ENCODE results near the gene BCL2L1. TPM values are rescaled to one million over a fixed set of nuclear protein-coding genes. Genes with fewer than 3 reads are reported as not detected.
A peak's percentile ranks its signal among the peaks of the same experiment; 100 is the strongest.

The BCL2L1 gene
- total RNA-seq, 2 experiments from 2014 or later: 64.2 to 88.8 TPM

DNA sequence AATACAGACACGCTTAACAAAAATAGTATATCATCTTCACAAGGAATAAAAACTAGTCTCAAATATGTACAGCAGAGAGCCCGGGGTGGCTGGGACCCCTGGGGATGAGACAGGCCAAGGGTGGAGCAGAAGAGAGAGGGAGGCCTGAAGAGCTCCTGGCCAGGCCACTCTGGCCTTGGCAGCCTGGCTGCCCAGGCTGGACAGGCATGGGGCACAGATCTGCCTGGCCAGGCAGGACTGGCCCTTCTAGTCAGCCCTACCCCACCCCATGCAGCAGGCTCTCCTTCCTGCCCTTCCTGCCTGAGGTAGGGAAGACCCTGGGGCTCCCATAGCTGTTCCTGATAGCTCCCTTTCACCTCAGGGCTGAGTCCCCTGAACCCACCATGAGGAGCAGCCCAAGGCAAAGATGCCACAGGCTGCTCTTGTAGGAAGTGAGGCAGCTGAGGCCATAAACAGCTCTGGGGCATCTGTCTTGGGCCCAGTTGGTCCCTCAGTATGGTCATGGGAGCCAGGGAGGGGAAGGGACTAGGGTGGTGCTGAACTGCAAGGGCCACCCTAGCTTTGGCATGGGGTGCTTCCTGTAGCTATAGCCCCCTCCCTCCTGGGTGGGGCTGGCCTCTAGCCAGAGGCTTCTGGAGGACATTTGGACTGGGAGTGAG lies 57.8 kb downstream of the BCL2L1 start:
- ChIA-PET CTCF (ENCODE audit: unreplicated experiment) (interaction anchor here (0.6 to 1.3 kb wide), 4 partner anchors 10 to 58 kb away, joined by 3 to 7 read pairs (median 4); no protein-coding TSS in a partner anchor), POLR2A (interaction anchor here (0.6 to 2.0 kb wide), 6 partner anchors 10 to 59 kb away, joined by 3 to 13 read pairs (median 6); no protein-coding TSS in a partner anchor)
- TF ChIP-seq EZH2phosphoT487 (IDR thresholded peaks at IDR 0.05; ENCODE audit: borderline replicate concordance, low read depth, low read length): no peak
- TF ChIP-seq, protein P1, sequence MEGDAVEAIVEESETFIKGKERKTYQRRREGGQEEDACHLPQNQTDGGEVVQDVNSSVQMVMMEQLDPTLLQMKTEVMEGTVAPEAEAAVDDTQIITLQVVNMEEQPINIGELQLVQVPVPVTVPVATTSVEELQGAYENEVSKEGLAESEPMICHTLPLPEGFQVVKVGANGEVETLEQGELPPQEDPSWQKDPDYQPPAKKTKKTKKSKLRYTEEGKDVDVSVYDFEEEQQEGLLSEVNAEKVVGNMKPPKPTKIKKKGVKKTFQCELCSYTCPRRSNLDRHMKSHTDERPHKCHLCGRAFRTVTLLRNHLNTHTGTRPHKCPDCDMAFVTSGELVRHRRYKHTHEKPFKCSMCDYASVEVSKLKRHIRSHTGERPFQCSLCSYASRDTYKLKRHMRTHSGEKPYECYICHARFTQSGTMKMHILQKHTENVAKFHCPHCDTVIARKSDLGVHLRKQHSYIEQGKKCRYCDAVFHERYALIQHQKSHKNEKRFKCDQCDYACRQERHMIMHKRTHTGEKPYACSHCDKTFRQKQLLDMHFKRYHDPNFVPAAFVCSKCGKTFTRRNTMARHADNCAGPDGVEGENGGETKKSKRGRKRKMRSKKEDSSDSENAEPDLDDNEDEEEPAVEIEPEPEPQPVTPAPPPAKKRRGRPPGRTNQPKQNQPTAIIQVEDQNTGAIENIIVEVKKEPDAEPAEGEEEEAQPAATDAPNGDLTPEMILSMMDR (conservative IDR thresholded peaks at IDR 0.05; ENCODE audit: low read length): no peak
- H3K27ac ChIP-seq (ENCODE audit: low read depth, low read length, poor library complexity, severe bottlenecking): peak overlapping the region; percentile 28
- DNase-seq (ENCODE audit: low spot score): no peak
- no peaks in the 10 kb centered on the region for H3K79me2 ChIP-seq (ENCODE audit: insufficient read depth, low read depth, low read length)
- H3K9me2 ChIP-seq (ENCODE audit: insufficient read depth, low read length): no peaks in the 10 kb centered on the region
- H3K9me3 ChIP-seq (ENCODE audit: low read length): no peaks in the 10 kb centered on the region
- no peak overlapping the region for H3K4me3 ChIP-seq (ENCODE audit: low read depth, low read length, poor library complexity, severe bottlenecking)
- H3K4me1 ChIP-seq (ENCODE audit: insufficient read depth, low read length, poor library complexity, severe bottlenecking): peaks cover 51% of the 10 kb centered on the region
- H2AFZ ChIP-seq (ENCODE audit: low read length): no peak overlapping the region
- intact Hi-C loops (cut with micrococcal nuclease; ENCODE audit: unreplicated experiment): no loop called here
- H3K4me2 ChIP-seq (ENCODE audit: low read length): no peak overlapping the region
- H3K36me3 ChIP-seq (ENCODE audit: insufficient read depth, low read length): peaks cover 50% of the 10 kb centered on the region
- BruUV-seq (replicated peaks): no TSS peak
- H4K20me1 ChIP-seq (ENCODE audit: insufficient read depth, low read length): no peaks in the 10 kb centered on the region

DNA sequence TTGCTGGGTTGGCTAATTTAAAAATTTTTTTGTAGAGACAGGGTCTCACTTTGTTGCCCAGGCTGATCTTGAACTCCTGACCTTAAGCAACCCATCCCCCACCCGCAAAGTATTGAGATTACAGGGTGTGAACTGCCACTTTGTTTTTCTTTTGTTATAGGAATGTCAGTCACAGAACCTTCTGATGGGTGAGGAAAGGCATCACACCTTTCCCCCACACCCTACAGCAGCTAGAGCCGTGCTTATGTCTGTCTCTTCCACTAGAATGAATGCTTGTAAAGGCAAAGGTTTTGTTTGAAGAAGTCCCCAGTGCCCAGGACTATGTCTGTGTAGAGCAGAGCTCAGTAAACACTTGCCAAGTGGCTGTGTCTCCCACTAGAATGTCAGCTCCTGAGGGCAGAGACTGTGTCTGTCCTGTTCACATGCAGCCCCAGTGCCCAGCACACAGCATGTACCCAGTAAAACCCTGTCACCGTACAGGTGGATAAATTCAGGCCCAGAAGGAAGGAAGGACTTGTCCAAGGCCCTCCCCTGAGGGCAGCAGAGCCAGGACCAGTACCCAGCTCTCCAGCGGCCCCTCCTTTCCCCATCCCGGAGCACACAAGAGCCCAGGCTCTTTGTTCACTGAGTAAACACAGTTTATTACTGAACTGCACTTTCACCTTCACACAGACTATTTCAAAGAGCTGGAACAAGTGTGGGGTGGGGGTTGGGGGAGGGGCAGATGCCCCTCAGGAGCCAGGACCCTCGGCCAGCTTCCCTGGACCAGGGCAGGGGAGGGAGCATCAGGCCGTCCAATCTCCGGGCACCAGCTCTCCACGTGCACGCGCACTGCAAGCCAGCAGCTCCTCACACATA lies 58.6 kb downstream of the BCL2L1 start:
- no peaks in the 10 kb centered on the region for H3K9me3 ChIP-seq (ENCODE audit: low read length)
- H3K4me2 ChIP-seq (ENCODE audit: low read length): no peak overlapping the region
- no peak overlapping the region for H2AFZ ChIP-seq (ENCODE audit: low read length)
- intact Hi-C loops (cut with micrococcal nuclease; ENCODE audit: unreplicated experiment): no loop called here
- BruUV-seq (replicated peaks): no TSS peak
- ChIA-PET POLR2A (interaction anchor here (0.6 to 2.0 kb wide), 7 partner anchors 9 to 59 kb away, joined by 3 to 13 read pairs (median 5); no protein-coding TSS in a partner anchor), CTCF (ENCODE audit: unreplicated experiment) (interaction anchor here (0.5 to 1.3 kb wide), 4 partner anchors 11 to 36 kb away, joined by 3 to 7 read pairs (median 4); no protein-coding TSS in a partner anchor)
- H3K27ac ChIP-seq (ENCODE audit: low read depth, low read length, poor library complexity, severe bottlenecking): peak overlapping the region; percentile 28
- TF ChIP-seq, protein P1 (conservative IDR thresholded peaks at IDR 0.05; ENCODE audit: low read length): no peak
- no peak for TF ChIP-seq EZH2phosphoT487 (IDR thresholded peaks at IDR 0.05; ENCODE audit: borderline replicate concordance, low read depth, low read length)
- peaks cover 43% of the 10 kb centered on the region for H3K36me3 ChIP-seq (ENCODE audit: insufficient read depth, low read length)
- no peaks in the 10 kb centered on the region for H4K20me1 ChIP-seq (ENCODE audit: insufficient read depth, low read length)
- H3K79me2 ChIP-seq (ENCODE audit: insufficient read depth, low read depth, low read length): no peaks in the 10 kb centered on the region
- H3K4me3 ChIP-seq (ENCODE audit: low read depth, low read length, poor library complexity, severe bottlenecking): no peak overlapping the region
- no peaks in the 10 kb centered on the region for H3K9me2 ChIP-seq (ENCODE audit: insufficient read depth, low read length)
- H3K4me1 ChIP-seq (ENCODE audit: insufficient read depth, low read length, poor library complexity, severe bottlenecking): peaks cover 51% of the 10 kb centered on the region
- DNase-seq (ENCODE audit: low spot score): no peak

Data from OCI-LY7 (cell line).